ENCODE results near the gene EGFLAM.

EGFLAM gene

GRCh38 chr5:38483805-38484398 lies 225.5 kb downstream of the EGFLAM start:
- no peak overlapping the region for H3K9ac ChIP-seq (ENCODE audit: insufficient read length)
- TF ChIP-seq POLR2AphosphoS5 (IDR thresholded peaks at IDR 0.05; ENCODE audit: borderline replicate concordance, low read depth, low read length) (no peak), FOXP2 (optimal IDR thresholded peaks at IDR 0.05; ENCODE audit: control extremely low read depth, extremely low read length, insufficient read depth) (no peak), EZH2 (IDR thresholded peaks at IDR 0.05) (no peak)

GRCh38 chr5:38494175-38494574 lies 235.8 kb downstream of the EGFLAM start:
- TF ChIP-seq FOXP2 (optimal IDR thresholded peaks at IDR 0.05; ENCODE audit: control extremely low read depth, extremely low read length, insufficient read depth), result no peak
- TF ChIP-seq EZH2 (IDR thresholded peaks at IDR 0.05), result no peak
- TF ChIP-seq POLR2AphosphoS5 (IDR thresholded peaks at IDR 0.05; ENCODE audit: borderline replicate concordance, low read depth, low read length), result no peak
- peaks cover 31% of the 10 kb centered on the region for H3K36me3 ChIP-seq (ENCODE audit: insufficient read depth, low read length)
- H3K9ac ChIP-seq (ENCODE audit: insufficient read length), result no peak overlapping the region
- no peak overlapping the region for H3K27ac ChIP-seq
- H3K4me3 ChIP-seq, result no peak overlapping the region
- no peak for DNase-seq (ENCODE audit: low read depth, low spot score)
- no peaks in the 10 kb centered on the region for H3K9me3 ChIP-seq (ENCODE audit: low read depth, low read length)

More at GRCh38 chr5:38483805-38484398, 225.5 kb downstream of the EGFLAM start:
- H3K9me3 ChIP-seq (ENCODE audit: low read depth, low read length), result no peaks in the 10 kb centered on the region
- H3K36me3 ChIP-seq (ENCODE audit: insufficient read depth, low read length), result peaks cover 15% of the 10 kb centered on the region
- no peak overlapping the region for H3K4me3 ChIP-seq
- no peak for DNase-seq (ENCODE audit: low read depth, low spot score)
- no peak overlapping the region for H3K27ac ChIP-seq

GRCh38 chr5:38494763-38495162 lies 236.4 kb downstream of the EGFLAM start:
- no peak overlapping the region for H3K9ac ChIP-seq (ENCODE audit: insufficient read length)
- H3K27ac ChIP-seq, result no peak overlapping the region
- TF ChIP-seq POLR2AphosphoS5 (IDR thresholded peaks at IDR 0.05; ENCODE audit: borderline replicate concordance, low read depth, low read length), result no peak
- TF ChIP-seq FOXP2 (optimal IDR thresholded peaks at IDR 0.05; ENCODE audit: control extremely low read depth, extremely low read length, insufficient read depth), result no peak
- TF ChIP-seq EZH2 (IDR thresholded peaks at IDR 0.05), result no peak
- DNase-seq (ENCODE audit: low read depth, low spot score), result no peak
- H3K4me3 ChIP-seq, result no peak overlapping the region
- no peaks in the 10 kb centered on the region for H3K9me3 ChIP-seq (ENCODE audit: low read depth, low read length)
- H3K36me3 ChIP-seq (ENCODE audit: insufficient read depth, low read length), result peaks cover 31% of the 10 kb centered on the region

GRCh38 chr5:38497946-38498345 lies 239.6 kb downstream of the EGFLAM start:
- DNase-seq (ENCODE audit: low read depth, low spot score), result no peak
- Histone ChIP-seq H3K36me3 (ENCODE audit: insufficient read depth, low read length) (peaks cover 23% of the 10 kb centered on the region), H3K9ac (ENCODE audit: insufficient read length) (no peak overlapping the region), H3K9me3 (ENCODE audit: low read depth, low read length) (no peaks in the 10 kb centered on the region), H3K4me3 (no peak overlapping the region), H3K27ac (no peak overlapping the region)
- TF ChIP-seq EZH2 (IDR thresholded peaks at IDR 0.05) (no peak), FOXP2 (optimal IDR thresholded peaks at IDR 0.05; ENCODE audit: control extremely low read depth, extremely low read length, insufficient read depth) (no peak), POLR2AphosphoS5 (IDR thresholded peaks at IDR 0.05; ENCODE audit: borderline replicate concordance, low read depth, low read length) (no peak)

GRCh38 chr5:38500573-38501260 lies 242.4 kb downstream of the EGFLAM start:
- no peak for DNase-seq (ENCODE audit: low read depth, low spot score)
- no peak overlapping the region for H3K9ac ChIP-seq (ENCODE audit: insufficient read length)
- TF ChIP-seq EZH2 (IDR thresholded peaks at IDR 0.05) (no peak), FOXP2 (optimal IDR thresholded peaks at IDR 0.05; ENCODE audit: control extremely low read depth, extremely low read length, insufficient read depth) (no peak), POLR2AphosphoS5 (IDR thresholded peaks at IDR 0.05; ENCODE audit: borderline replicate concordance, low read depth, low read length) (no peak)

GRCh38 chr5:38506302-38506701 lies 247.9 kb downstream of the EGFLAM start:
- no peak for DNase-seq (ENCODE audit: low read depth, low spot score)
- Histone ChIP-seq H3K36me3 (ENCODE audit: insufficient read depth, low read length) (peaks cover 48% of the 10 kb centered on the region), H3K4me3 (no peak overlapping the region), H3K9me3 (ENCODE audit: low read depth, low read length) (no peaks in the 10 kb centered on the region), H3K27ac (no peak overlapping the region), H3K9ac (ENCODE audit: insufficient read length) (no peak overlapping the region)
- TF ChIP-seq FOXP2 (optimal IDR thresholded peaks at IDR 0.05; ENCODE audit: control extremely low read depth, extremely low read length, insufficient read depth), result no peak
- TF ChIP-seq POLR2AphosphoS5 (IDR thresholded peaks at IDR 0.05; ENCODE audit: borderline replicate concordance, low read depth, low read length), result no peak
- no peak for TF ChIP-seq EZH2 (IDR thresholded peaks at IDR 0.05)

More at GRCh38 chr5:38500573-38501260, 242.4 kb downstream of the EGFLAM start:
- Histone ChIP-seq H3K9me3 (ENCODE audit: low read depth, low read length) (no peaks in the 10 kb centered on the region), H3K27ac (no peak overlapping the region), H3K4me3 (no peak overlapping the region), H3K36me3 (ENCODE audit: insufficient read depth, low read length) (peaks cover 32% of the 10 kb centered on the region)

GRCh38 chr5:38509185-38509584 lies 250.8 kb downstream of the EGFLAM start:
- Histone ChIP-seq H3K9me3 (ENCODE audit: low read depth, low read length) (no peaks in the 10 kb centered on the region), H3K36me3 (ENCODE audit: insufficient read depth, low read length) (peaks cover 41% of the 10 kb centered on the region), H3K9ac (ENCODE audit: insufficient read length) (no peak overlapping the region), H3K27ac (no peak overlapping the region), H3K4me3 (no peak overlapping the region)
- no peak for DNase-seq (ENCODE audit: low read depth, low spot score)
- TF ChIP-seq EZH2 (IDR thresholded peaks at IDR 0.05) (no peak), POLR2AphosphoS5 (IDR thresholded peaks at IDR 0.05; ENCODE audit: borderline replicate concordance, low read depth, low read length) (no peak), FOXP2 (optimal IDR thresholded peaks at IDR 0.05; ENCODE audit: control extremely low read depth, extremely low read length, insufficient read depth) (no peak)

Data from SK-N-MC (cell line).